ENCODE measurements around the gene DNAJC13. TPM values are rescaled to one million over a fixed set of nuclear protein-coding genes. Genes with fewer than 3 reads are reported as not detected.

Gene DNAJC13
- total RNA-seq, 2 donors from 2014 or later = 41.3 to 51.3 TPM

GRCh38 chr3:132406587-132406986 lies 10.7 kb upstream of the DNAJC13 start:
- intact Hi-C loops (cut with DNase I) = no loop called here
- Histone ChIP-seq H3K9me3 (no peaks in the 10 kb centered on the region), H3K27me3 (no peaks in the 10 kb centered on the region), H3K9ac (ENCODE audit: low read depth in 2 of 2, low read length in 2 of 2) (no peak overlapping the region), H3K4me3 (no peak overlapping the region), H3K27ac (no peak overlapping the region), H3K4me1 (no peaks in the 10 kb centered on the region), H3K36me3 (no peaks in the 10 kb centered on the region)
- TF ChIP-seq CTCF (IDR thresholded peaks at IDR 0.05) = no peak
- no peak for DNase-seq

- no peaks in the 10 kb centered on the region for H3K4me1 ChIP-seq
- no peak overlapping the region for H3K9ac ChIP-seq (ENCODE audit: low read depth in 2 of 2, low read length in 2 of 2)
- H3K36me3 ChIP-seq = no peaks in the 10 kb centered on the region
- intact Hi-C loops (cut with DNase I) = no loop called here
- no peaks in the 10 kb centered on the region for H3K9me3 ChIP-seq
- no peaks in the 10 kb centered on the region for H3K27me3 ChIP-seq
- no peak overlapping the region for H3K27ac ChIP-seq
- no peak for DNase-seq
- TF ChIP-seq CTCF (IDR thresholded peaks at IDR 0.05) = no peak
- H3K4me3 ChIP-seq = no peak overlapping the region
These were observed 10.3 kb upstream of the DNAJC13 start for GRCh38 chr3:132407025-132407424.

DNA sequence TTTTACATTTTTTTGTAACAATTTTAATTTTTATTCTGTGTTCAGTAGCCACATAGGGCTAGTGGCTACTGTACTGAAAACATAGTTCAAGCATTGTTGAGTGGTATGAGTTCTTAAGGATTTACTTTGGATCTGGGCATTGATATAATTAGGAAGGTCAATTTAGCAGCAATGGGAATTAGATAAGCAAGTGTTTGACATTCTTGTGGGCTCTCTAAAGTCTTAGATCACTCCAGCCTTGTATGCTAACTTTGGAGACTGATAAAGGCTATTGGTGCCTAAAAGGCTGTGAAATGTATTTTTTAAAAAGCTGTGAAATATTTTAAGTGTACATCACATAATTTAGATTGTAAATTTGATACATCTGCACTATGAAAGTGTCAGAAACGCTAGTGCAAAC lies 2.5 kb upstream of the DNAJC13 start:
- intact Hi-C loops (cut with DNase I) = no loop called here
- no peaks in the 10 kb centered on the region for H3K9me3 ChIP-seq
- no peaks in the 10 kb centered on the region for H3K4me1 ChIP-seq
- no peaks in the 10 kb centered on the region for H3K27me3 ChIP-seq
- no peak for DNase-seq
- no peak overlapping the region for H3K27ac ChIP-seq
- no peaks in the 10 kb centered on the region for H3K36me3 ChIP-seq
- no peak overlapping the region for H3K4me3 ChIP-seq
- H3K9ac ChIP-seq (ENCODE audit: low read depth in 2 of 2, low read length in 2 of 2) = no peak overlapping the region
- no peak for TF ChIP-seq CTCF (IDR thresholded peaks at IDR 0.05)

DNA sequence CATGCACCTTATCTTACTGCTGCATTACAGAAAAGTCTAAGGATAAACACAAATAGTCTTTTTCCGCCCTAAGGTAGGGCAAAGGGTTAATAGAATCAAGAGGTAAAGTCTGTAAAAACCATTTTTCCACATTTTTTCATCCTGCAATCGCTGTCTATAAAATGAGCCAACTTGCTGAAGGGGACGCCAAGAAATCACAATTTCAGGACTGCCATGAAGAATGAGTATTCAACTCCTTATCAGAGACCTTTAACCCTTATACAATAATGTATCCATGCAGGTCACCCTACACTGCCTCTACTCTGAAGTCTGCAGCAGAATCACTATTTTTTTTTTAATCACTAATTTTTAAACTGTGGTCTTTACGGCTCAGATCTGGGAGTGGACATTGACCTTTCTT lies 1.1 kb upstream of the DNAJC13 start:
- Histone ChIP-seq H3K4me3 (no peak overlapping the region), H3K9me3 (no peaks in the 10 kb centered on the region), H3K4me1 (no peaks in the 10 kb centered on the region), H3K36me3 (no peaks in the 10 kb centered on the region), H3K27ac (no peak overlapping the region), H3K9ac (ENCODE audit: low read depth in 2 of 2, low read length in 2 of 2) (peak overlapping the region in 1 of 2 donors; percentile 97), H3K27me3 (no peaks in the 10 kb centered on the region)
- TF ChIP-seq CTCF (IDR thresholded peaks at IDR 0.05) = no peak
- intact Hi-C loops (cut with DNase I) = no loop called here
- DNase-seq = no peak

DNA sequence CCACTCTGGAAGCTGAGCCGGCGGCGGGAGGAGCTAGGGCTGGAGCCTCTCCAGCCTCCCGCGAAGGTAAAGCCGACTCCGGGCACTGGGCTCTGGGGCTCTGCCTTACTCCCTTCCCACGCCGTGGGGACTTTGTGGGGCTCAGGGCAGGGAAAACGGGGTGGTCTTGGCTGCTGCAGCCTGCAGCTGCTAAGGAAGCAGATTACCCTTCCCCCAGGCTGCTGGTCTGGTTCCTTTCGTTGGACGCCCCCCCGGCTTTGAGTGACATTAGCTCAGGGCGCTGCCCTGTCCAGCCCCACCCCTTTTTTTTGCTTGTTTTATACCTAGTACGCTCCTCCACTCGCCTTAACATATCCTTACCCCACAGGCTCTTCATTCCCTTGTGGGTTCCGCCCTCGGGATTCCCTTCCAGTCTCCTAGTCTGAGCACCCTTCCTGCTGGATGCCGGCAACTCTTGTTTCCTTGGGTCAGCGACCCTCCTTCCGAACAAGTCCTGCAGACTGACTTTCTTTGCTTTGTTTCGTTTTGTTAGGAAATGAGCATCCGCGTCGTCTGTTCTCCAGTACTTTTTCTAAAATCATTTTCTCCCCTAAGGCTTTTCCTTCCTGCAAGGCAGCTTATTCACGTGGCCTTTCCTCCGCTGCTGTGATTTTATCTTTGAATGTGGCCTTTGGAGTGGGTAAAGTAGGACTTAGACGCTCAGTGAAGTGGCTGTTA lies 551 bp downstream of the DNAJC13 start:
- intact Hi-C loops (cut with DNase I) = no loop called here
- DNase-seq = peak; percentile 85
- Histone ChIP-seq H3K4me1 (no peaks in the 10 kb centered on the region), H3K36me3 (no peaks in the 10 kb centered on the region), H3K9ac (ENCODE audit: low read depth in 2 of 2, low read length in 2 of 2) (peak overlapping the region; percentile 97), H3K4me3 (peak overlapping the region; percentile 94), H3K27ac (peak overlapping the region; percentile 97), H3K9me3 (no peaks in the 10 kb centered on the region), H3K27me3 (no peaks in the 10 kb centered on the region)
- TF ChIP-seq CTCF (IDR thresholded peaks at IDR 0.05) = no peak
